RCC 7860 (cell line): ENCODE results near the gene SLC24A3.

Experiments used
- DNase-seq: peaks from one replicate; pipeline ENCODE4 v3.0.0-alpha.2; 2015; ENCODE audit warnings: low spot score
- FAIRE-seq: peaks from 2 replicates; lab custom pipeline; 2012; peaks lifted over from hg19 to GRCh38; lab: Jason Lieb, UNC

The SLC24A3 gene

DNA sequence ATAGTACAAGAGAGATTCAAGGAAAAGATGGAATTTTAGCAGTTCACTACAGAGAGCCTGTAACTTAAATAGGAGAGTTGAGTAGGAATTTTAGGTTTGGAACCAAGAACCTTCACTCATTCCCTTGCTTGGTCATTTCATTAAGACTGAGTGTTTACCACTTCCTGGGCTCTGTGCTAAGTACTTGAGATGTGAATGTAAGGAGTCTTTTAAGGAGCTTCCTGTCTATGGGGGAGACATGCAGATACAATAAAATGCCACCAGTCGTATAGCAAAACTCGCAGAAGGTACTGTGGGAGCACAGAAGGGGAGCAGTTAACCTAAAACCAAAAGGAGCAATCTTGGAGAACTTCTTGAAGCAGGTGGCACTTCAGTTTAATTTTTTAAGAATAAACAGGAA is 204.2 kb downstream of the SLC24A3 start:
- FAIRE-seq (no peak), DNase-seq (no peak)

DNA sequence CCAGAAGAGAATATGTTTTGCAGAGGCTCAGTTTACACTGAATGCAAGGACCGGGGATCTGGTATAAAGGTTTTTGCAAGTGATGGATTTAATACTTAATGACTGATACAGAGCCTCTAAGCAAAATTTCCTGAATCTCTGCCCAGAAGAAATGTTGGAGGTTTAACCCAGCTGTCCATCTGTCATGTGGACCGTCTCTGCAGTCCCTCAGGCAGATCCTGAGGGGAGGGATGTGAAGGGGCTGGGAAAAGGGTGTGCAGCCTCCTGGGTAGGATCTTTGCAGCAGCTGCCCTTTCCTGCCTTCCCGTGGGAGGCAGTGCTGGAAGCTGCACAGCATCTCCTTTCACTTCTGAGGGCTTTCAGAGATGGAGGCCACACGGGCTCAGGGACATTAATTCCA is 207.0 kb downstream of the SLC24A3 start:
- no peak for DNase-seq
- no peak for FAIRE-seq

DNA sequence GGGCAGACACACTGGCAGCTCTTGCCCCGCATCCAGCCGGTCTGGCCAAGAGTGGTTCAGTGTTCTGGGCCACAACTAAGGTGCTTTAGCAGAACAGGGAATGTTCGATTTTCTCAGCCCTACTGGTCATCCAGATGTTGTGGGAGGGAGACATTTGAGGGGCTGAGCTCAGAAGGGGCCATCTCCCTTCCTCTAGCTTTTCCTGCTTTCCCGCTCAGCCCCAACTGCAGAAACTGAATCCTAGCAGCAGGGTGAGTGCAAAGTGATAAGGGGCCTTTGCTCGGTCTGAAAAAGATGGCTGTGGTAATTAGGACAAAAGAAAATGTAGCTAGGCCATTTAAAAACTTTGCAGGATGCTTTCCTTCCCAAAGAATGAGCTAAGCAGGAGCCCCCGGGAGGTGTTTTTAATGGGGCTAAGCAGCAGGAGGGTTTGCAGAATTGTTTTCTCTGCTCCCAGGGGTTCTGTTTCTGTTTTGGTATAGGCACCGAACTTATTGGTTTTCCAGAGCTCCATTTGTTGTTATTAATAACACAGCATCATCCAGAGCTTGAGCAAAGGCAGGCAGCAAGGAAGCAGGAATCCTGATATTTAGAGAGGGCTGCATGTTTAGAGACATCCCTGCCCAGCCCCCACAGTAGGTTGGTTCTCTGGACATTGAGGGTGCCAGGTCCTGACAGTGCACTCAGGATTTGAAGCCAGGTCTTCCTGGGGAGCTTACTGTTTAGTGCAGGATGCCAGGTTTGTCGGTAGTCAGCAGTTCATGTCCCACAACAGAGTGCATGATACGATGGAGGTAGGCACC is 210.9 kb downstream of the SLC24A3 start:
- no peak for DNase-seq
- no peak for FAIRE-seq

- FAIRE-seq (no peak), DNase-seq (no peak)
Observed at GRCh38 chr20:19423900-19424620, 211.6 kb downstream of the SLC24A3 start.

DNA sequence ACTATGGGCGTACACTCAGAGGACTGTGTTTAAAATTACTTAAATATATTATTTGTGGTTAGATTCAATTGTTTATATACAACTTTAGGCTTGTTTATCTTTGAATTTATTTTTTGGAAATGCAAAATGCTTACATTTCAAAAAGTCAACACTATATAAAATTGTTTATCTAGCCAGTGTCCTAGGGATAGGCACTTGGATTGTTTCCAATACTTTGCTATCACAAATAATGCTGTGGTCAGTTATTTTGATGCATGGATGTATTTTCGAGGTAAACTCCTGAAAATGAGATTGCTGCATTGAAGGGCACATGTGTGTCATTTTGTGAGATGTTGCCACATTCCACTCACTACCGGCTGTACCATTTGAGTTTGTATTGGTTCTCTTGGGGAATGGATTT is 213.9 kb downstream of the SLC24A3 start:
- FAIRE-seq (no peak), DNase-seq (no peak)

DNA sequence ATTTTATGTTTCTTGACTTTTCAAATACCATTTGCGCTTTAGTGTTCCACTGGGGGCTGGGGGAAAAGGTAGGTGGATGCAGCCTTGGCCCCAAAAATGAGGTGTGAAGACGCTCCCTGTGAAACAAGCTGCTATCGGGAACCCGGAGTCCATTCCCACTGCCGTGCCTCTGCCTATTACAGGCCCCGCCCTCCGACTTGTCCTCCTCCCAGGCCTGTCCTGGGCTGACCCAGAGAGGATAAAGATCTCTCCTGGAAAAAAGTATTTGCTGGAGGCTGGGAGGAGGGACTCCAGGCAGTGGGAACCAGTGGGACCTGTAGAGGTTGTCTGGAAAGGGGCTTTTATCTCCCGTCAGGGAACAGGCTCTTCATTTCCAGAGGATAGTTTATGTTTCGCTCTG is 215.0 kb downstream of the SLC24A3 start:
- FAIRE-seq (no peak), DNase-seq (no peak)

- no peak for DNase-seq
Observed at GRCh38 chr20:19427913-19428312, 215.5 kb downstream of the SLC24A3 start.

GRCh38 chr20:19428324-19428723 is 215.9 kb downstream of the SLC24A3 start:
- DNase-seq (no peak), FAIRE-seq (no peak)

More at GRCh38 chr20:19427913-19428312, 215.5 kb downstream of the SLC24A3 start:
- FAIRE-seq, result no peak

DNA sequence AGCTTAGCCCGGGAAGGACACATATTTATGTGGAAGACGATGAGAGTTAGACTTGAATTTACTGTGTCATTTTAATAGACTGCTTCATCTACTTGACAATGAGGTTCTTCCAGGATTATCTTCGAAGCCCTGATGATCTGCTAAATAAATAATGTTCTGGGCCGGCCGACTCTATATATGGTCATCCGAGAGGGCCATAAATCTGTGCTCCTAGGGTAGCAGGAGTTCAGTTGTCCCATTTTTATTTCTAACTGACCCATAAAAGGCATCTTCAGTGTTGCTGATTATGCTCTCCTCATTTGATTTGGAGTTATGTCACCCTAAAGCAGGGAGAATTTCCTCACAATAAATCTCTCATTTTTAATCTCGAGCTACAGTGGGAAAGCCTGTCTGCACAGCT is 217.1 kb downstream of the SLC24A3 start:
- FAIRE-seq, result no peak
- DNase-seq, result no peak

DNA sequence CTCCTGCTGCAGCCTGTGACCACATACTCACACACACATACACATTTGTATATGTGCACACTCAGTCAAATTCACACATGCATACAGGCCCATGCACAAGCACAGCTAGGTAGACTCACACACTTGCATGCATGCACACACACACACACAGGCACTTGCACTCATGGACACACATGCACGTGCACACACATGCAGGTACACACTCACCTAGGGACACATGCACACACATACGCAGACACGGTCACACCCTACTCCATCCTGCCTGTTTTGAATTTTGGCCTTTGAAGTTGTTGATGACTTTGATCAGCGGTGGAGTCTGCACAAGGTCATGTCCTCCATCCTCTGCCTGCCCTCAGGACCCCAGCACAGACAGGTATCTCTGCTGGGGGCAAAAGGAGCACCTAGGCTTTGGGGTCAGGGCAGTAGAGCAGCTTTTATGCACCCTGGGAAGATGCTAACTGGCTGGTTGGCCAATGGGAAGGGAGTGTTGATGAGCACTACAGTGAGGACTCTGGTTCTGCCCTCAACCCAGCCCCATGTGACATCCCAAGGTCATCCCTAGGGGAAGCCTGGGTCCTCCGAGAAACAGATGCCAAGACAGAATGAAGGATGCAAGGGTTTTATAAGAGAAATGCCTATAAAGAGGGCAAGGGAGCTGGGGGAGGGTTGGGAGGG is 218.3 kb downstream of the SLC24A3 start:
- DNase-seq, result no peak
- no peak for FAIRE-seq

DNA sequence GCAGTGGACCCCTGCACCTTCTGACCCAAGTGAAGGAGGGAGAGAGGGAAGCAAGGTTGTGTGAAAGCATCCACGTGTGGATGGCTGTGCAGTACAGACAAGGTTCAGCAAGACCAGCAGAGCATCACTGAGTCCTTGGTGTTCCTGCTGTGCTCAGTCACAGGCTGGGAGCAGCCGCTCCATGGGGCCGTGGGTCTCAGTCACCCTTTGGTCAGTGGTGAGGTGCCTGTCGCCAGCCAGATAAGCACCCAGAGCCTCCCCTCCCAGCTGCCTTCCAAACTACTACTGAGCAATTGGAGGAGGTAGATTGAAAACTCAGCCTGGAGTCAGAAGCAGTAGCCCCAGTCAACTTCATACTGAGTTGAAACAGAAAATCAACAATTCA is 218.9 kb downstream of the SLC24A3 start:
- DNase-seq (no peak), FAIRE-seq (no peak)

GRCh38 chr20:19431906-19432305 is 219.5 kb downstream of the SLC24A3 start:
- DNase-seq (no peak), FAIRE-seq (no peak)

DNA sequence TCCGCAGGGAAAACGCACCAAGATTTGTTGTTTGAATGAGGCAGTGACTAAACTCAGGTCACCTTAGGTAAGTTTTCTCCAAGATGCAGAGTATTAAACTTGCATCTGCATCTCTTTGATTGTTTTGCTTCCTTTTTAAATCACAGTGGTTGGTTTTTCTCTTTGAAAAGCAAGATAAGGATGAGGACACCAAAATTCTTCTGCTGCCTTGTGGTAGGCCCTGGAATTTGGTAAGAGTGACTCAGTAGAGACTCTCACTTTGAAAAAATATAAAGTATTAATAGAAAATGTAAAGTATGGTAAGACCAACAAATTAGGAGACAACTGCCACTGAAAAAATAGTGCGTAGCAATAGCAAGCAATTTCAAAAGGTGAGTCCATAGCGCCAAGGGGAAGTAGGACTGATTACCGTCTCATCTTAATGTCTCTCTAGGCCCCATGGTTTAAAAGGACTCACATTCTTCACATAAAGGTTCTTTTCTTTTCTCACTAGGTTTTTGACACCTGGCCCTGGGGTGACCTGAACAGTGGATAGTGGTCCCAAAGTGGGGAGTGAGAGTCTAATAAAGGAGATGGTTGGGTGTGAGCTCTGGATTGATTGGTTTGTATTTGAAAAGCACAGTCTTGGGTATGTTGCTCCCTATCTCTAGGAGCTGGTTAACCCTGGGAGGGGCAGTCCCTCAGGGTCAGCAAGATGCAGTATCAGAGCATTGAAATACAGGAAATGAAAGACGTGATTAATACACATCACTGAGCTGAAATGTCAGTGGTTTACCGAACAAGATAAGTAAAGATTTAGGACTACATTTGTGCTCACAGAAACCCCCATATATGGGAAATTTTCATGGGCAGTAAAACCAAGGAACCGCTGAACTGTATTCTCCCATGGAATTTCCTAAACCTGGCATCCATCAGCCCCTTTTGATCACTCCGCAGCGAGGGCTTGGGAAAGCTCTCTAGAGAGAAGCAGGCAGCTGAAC is 221.2 kb downstream of the SLC24A3 start:
- DNase-seq, result no peak
- no peak for FAIRE-seq

GRCh38 chr20:19435316-19435715 is 222.9 kb downstream of the SLC24A3 start:
- no peak for DNase-seq
- FAIRE-seq, result no peak

- no peak for DNase-seq
- FAIRE-seq, result no peak
Observed at GRCh38 chr20:19435821-19436220, 223.4 kb downstream of the SLC24A3 start.

GRCh38 chr20:19438488-19438887 is 226.0 kb downstream of the SLC24A3 start:
- DNase-seq (no peak), FAIRE-seq (no peak)

DNA sequence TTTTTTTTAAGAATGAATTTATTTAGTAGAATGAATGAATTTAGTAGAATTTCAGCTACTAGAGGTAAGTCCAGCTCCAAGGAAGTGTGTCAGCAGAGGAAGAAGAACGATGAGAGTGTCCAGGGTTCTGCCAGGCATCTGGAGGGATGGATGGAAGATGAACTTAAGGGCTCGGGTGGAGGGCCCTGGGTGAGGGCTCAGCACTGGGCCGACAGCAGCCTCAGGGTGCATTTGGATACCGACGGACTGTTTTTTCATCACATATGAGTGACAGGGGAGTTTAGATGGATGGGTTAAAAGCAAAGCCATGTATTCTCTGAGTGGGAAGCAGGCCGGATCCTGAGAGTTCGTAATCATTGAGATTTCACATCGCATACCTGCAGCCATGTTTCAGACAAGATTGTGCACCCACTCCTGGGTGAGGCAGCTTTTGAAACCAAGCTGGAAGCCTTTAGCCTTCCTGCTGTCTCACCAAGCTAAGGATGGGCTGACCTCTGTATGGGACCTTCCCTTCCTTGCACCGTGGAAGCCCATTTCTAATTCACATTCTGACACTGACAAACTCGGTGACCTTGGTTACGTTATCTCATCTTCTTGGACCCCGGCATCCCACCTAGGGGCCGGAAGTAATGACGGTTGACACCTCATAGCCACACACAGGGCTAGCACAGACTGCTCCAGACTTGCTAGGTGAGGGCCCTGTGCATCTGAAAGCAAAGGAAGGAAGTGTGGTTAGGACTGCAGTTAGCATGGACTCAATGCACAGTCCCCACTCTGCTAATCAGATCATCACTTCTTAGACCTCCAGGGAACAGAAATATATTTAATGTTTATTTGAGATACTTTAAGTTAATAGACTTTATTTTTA is 228.5 kb downstream of the SLC24A3 start:
- no peak for FAIRE-seq
- no peak for DNase-seq

GRCh38 chr20:19446246-19446645 is 233.8 kb downstream of the SLC24A3 start:
- no peak for DNase-seq
- no peak for FAIRE-seq

- FAIRE-seq (no peak), DNase-seq (no peak)
Observed at GRCh38 chr20:19448632-19449031, 236.2 kb downstream of the SLC24A3 start.

- DNase-seq, result no peak
- FAIRE-seq, result no peak
Observed at GRCh38 chr20:19449051-19449450, 236.6 kb downstream of the SLC24A3 start.
